ENCODE measurements around the gene PEDS1.
"Not testable (repeated sequence)": the region's sequence is repeated elsewhere in the genome, so short reads cannot be mapped to it uniquely, and the experiment has no call there.

Gene PEDS1

DNA sequence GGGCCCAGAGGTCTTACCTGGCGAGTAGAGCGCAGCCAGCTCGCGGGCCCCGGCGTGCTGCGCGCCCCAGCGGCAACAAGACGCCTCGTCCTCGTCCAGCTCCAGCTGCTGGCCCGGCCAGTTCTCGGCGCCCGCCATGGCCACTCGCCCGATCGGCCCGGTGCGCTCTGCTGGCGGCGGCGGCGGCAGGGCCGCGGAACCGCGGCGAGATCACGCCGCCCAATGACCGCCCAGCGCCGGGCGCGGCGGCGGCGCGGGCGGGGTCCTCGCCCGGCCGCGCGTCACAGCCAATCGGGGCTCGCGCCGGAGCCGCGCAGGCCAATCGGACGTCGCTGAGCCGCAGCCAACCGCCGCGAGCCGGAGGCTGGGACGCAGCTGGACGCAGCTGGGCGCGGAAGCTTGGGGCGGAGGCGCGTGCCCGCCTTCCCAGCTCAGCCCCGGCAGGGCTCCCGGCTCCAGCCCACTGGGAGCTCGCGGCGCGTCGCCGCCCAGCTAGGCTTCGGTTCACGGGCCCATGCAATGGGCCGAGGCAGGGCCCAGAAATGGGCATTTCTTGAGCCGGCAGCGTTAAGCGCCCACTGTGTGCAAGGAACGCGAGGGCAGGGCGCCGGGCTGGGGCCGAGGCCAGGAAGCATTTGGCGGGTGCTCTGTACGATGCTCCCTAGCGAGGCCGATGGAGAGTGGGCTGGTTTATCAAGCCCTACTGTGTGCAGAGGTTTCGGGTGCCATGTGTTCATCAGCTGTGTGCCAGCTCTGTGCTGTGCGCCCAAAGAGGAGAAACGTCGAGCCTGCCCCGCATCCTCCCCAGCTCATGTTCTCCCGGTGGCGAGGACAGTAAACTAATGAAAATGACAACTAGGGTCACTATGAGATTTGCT, at the start of gene PEDS1:
TSS of gene PEDS1 (minus strand) at position 224 of the 878 bp plus-strand sequence. CDS start at position 138, 86 bp downstream.
- DNase-seq: peak; percentile 80 to 84

DNA sequence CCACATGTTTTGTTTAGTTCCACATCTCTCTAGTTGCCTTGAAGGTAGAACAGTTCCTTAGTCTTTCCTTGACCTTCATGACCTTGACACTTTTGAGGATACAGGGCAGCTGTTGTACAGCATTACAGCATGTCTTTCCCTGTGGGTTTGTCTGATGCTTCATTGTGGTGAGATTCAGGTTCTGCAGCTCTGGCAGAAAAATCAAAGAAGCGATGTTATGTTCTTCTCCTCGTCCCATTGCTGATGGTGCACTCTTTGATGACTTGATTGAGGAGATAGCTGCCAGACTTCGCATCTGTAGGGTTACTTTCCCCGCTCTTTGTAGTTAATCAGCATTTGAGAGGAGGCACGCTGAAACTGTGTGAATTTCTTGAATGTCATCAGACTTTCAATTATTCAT, 49.2 kb upstream of the PEDS1 start:
- no peak for DNase-seq

DNA sequence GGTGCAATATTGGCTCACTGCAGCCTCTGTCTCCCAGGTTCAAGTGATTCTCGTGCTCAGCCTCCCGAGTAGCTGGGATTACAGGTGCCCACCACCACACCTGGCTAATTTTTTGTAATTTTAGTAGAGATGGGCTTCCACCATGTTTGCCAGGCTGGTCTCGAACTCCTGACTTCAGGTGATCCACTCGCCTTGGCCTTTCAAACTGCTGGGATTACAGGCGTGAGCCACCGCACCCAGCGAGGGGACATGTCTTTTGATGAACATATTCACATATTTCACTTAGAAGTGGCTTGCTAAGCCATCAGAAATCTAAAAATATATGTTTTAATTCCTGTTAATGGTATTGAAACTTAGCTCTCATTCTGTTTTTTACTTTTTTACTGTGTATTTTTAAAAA, 48.2 kb upstream of the PEDS1 start:
- not testable (repeated sequence) for DNase-seq

DNA sequence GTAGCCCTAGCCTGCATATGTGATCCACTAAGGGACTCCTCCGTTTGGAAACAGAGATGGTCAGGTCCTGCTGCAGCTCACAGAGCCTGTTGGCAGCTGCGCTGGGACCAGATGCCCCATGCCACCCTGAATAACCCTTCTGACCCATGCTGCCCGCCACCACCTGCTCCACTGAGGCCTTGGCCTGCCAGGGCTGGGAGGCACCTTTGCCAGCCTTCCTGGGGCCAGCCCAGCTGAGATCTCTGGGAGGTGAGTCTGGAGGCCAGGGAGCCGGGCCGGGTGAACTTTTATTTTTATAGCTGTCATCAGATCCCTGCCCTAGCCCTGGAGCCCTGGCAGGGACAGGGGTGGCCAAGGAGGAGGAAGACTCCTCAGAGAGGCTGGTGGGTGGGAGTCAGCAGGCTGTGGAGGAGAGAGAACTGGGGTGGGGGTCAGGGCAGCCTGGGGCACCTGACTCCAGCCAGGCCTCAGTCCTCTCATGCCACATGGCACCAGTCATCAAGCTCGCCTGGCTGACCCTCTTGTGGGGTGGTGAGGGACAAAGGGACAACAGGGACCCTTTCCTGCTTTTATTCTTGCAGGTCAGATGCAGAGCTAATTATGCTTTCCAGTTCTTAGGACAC, 47.1 kb upstream of the PEDS1 start:
- DNase-seq: no peak

DNA sequence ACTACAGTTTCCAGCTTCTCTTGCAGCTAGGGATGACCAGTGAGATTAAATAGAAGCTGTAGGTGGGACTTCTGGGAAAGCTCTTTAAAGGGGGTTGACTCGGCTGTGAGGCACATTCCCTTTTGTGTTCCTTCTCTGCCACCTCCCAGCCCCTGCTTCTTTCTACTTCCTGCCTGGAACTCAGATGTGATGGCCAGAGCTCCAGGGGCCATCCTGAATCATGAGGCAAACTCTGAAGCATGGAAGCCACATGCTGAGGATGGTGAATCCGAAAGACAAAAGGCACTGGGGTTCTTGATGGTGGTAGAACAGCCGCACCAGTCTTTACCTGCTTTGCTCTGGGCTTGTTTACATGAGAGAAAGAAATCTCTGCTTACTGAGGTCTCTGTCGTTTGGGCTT, 46.2 kb upstream of the PEDS1 start:
- DNase-seq: no peak

DNA sequence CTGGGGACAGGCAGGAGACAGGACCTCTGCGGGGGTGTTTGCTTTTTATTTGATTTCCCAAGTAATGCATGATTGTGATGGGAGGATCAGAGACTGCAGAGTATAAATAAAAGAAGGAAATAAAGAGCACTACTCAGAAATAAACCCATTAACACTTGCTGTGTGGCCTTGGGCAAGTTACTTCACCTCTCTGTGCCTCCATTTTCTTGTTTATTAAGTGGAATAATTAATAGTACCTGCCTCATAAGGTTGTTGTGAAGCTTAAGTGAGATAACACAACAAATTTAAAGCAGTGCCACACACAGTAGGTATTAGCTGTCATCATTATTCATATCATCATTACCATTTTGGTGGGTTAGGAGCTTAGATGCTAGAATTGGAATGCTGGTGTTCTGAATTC, 45.2 kb upstream of the PEDS1 start:
- DNase-seq: no peak

DNA sequence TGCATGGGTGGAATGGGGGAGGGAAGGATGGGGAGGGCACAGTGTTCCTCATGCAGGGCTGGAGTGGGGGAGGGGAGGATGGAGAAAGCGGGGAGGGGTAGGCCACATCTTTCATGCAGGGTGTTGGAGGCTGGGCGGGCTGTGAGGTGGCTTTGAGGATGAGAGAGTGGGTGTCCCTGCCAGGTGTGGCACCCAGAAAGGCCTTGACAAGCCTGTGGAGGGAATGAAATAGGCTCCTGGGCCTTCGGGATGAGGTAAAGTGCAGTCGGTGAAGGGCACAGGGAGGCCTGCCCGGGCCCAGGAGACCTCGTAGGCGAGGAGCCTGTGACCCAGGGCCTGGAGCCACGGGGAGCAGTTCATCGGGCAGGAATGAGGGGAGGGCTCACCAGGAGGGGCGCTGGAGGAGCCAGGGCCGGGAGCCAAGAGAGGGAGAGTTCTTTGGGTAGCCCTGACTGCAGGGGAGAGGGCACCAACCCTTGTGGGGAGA, 44.7 kb upstream of the PEDS1 start:
- DNase-seq: no peak

DNA sequence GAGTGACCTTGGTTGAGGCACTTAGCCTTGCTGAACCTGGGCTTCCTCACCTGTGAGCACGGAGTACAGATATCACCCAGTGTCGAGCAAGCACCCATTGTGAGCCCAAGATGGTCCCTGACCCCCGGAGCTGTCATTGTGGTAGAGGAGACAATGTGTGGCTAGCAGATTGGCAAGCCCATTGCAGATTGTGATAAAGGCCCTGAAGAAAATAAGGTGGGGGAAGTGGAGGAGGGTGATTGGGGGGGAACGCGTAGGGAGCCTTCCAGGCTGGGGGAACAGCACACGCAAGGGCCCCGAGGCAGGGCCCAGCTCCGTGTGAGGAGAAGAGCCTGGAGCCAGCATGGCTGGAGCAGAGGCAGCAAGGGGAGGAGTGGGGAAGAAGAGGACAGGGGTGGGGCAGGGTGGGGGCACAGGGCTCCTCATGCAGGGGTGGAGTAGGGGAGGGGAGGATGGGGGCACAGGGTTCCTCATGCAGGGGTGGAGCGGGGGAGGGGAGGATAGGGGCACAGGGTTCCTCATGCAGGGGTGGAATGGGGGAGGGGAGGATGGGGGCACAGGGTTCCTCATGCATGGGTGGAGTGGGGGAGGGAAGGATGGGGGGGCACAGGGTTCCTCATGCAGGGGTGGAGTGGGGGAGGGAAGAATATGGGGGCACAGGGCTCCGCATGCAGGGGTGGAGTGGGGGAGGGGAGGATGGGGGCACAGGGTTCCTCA, 44.1 kb upstream of the PEDS1 start:
- DNase-seq: no peak

DNA sequence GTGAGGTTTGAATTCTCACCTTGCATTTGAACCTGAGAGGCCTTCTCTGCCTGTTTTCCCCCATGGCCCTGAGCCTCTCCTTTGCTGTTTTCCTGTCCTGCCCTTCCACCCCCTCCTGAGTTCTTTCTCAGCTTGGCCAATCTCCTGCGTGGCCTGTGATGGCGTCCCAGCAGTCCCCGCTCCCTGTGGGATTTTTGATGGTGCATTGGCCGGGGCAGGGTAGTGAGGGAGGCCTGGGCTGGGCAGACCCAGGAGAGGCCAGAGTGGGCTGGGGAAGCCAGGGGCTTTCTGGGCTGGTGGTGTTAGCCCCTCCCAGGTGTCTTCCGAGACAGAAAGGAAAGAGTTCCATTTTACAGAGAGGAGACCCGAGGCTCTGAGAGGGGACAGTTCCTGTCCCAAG, 43.4 kb upstream of the PEDS1 start:
- no peak for DNase-seq

DNA sequence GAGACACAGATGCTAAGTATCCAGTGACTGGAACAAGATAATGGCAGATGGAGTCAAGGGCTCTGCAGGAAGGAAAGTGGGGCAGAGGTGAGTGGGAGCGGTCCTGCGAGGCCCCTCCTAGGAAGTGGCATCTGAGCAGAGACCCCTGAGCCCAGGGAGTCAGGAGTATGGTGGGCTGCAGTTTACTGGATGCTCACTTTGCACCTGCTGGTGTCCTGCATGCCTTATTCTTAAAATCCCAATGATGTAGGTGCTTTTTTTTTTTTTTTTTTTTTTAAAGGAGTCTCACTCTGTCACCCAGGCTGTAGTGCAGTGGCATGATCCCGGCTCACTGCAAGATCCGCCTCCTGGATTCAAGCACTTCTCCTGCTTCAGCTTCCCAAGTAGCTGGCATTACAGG, 42.7 kb upstream of the PEDS1 start:
- no peak for DNase-seq

DNA sequence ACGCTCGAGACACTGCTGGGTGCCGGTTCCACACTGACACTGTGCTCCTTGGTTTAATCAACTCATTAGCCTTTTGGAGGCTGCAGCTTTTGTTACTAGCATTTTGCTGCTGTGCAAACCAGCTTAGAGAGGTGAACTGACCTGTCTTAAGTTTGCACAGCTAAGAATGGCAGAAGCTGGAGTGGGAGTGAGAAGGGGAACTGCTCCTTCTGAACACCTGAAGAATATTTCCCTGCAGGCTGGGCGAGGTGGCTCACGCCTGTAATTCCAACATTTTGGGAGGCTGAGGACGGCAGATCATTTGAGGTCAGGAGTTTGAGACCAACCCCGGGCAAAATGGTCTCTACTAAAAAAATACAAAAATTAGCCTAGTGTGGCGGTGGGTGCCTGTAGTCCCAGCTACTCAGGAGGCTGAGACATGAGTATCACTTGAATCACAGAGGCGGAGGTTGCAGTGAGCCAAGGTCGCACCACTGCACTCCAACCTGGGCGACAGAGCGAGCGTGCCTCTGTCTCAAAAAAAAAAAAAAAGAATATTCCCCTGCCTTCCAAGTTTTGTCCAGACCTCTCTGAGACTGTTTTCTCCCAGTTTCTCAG, 42.1 kb upstream of the PEDS1 start:
- no peak for DNase-seq

DNA sequence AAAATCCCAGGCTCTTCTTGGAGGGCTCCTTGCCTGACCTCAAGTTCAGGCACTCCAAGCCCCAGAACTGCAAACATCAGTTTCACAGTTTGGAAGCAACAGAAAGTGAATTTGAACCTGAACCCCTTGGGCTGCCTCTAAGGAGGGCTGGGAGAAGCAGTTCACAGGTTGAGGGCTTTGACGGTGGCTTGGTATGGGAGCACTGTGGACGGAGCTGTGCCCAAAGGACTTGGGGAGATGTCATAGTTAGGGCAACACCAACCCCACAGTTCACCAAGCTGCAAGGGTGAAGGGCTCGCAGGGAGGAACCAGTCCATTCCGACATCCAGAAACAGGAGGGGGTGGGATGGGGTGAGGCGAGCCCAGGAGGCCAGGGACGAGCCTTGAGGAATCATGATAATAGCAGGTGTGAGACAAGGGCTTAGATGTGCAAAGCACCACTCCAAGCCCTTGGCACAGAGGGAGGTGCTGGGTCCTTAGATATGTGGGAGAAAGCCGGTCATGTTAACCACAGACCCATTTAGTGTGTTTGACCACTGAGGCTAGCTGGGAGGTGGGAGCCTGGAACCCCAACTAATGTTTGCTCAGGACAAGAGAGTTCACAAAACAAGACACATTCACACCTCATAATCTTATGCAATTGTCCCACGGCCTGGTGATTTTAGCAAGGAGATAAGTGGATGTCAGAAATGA, 41.5 kb upstream of the PEDS1 start:
- DNase-seq: no peak

DNA sequence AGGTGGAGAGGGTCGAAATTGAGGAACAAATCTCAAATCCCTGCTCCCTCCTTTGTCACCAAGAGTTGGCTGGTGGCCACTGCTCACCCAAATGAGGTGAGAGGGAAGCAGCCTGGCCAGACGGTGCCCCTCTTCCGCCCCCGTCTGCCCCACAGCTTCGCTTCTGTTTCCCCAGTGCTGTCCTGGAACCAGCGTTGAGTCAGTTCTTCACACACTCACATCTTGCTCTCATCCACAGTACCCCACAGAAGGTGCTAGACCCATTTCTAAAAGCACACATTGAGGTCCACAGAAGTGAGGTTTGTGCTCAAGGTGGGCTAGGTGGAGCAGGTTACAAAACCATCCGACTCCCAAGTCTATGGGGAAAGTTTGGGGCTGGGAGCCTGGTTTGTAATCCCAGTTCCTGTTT, 40.9 kb upstream of the PEDS1 start:
- no peak for DNase-seq

DNA sequence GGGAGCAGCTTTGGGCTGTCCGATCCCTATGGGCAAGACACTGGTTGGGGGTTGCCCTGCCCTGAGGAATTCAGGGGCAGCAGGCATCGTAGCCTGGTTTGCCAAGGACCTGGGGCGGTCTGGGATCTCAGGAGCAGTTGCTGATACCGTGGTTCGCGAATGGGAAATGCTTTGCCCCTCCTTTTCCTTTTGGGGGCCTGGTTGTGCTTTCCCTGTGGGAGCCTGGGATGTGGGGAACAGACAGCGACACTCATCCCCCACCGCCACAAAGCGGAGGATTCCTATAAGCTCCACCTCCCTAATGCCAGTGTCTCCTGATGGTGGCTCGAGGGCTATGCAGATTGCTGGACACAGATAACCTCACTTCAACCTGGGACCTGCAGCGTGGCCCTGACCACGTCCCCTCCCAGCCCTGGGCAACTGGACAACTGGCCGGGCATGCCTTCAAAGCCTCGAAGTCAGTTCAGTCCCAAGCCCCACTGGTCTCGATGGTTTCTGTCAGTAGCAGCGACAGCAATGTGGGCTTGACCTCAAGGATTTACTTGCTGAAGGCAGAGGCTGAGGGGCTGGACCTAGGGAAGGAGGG, 40.4 kb upstream of the PEDS1 start:
- no peak for DNase-seq

DNA sequence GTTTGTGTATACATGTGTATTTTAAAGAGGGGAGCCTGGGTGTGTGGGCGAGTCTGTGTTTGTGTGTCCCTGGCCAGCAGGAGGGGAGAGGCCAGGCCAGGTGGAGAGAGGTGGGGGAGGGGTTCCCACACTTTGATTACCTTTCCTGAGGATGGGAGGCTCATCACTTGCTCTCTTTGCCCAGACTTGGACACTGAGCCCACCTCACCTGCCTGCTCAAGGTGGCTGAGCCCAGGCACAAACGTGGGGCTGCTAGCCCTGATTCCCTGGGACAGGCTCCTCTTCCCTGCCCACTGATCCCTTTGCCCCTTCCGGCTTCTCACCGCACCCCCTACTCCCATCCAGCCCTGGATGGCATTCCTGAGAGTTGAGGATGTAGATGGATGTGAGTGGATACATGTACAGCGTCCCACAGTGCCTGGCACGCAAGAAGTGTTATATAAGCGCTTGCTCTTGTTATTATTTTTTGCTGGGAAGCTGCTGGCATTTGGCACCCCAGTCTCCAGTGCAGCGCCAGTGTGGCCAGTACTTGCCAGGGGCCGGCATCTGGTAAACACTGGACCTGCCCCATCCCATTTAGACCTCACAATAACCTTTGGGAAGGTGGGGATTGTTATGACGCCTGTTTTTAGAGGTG, 39.8 kb upstream of the PEDS1 start:
- no peak for DNase-seq

DNA sequence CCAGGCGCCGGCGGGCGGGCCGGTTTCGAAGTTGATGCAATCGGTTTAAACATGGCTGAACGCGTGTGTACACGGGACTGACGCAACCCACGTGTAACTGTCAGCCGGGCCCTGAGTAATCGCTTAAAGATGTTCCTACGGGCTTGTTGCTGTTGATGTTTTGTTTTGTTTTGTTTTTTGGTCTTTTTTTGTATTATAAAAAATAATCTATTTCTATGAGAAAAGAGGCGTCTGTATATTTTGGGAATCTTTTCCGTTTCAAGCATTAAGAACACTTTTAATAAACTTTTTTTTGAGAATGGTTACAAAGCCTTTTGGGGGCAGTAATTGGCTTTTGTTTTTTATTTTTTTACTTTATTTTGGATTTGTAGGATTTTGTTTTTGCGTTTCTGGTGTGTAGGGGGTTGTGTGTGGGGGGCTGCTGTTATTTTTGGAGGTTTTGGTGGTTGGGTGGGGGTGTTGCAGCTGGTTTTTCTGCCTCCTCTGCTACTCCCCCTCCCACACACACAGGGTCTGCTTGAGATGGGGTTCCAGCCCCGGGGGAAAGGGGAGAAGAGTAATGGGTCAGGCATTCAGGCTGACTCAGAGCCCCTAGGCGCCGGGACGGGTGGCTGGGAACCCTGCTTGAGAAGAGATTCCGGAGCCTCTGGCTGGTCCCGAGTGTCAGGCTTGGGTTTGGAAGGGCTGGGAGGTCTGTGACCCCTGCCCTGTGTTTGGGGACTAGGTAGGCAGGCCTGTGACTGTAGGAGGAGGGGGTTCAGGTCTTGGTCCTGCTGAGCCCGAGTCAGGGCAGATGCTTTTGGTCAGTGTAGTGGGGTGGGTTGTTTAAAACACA, 39.1 kb upstream of the PEDS1 start:
- peak in 1 of 2 donors; percentile 53 for DNase-seq

DNA sequence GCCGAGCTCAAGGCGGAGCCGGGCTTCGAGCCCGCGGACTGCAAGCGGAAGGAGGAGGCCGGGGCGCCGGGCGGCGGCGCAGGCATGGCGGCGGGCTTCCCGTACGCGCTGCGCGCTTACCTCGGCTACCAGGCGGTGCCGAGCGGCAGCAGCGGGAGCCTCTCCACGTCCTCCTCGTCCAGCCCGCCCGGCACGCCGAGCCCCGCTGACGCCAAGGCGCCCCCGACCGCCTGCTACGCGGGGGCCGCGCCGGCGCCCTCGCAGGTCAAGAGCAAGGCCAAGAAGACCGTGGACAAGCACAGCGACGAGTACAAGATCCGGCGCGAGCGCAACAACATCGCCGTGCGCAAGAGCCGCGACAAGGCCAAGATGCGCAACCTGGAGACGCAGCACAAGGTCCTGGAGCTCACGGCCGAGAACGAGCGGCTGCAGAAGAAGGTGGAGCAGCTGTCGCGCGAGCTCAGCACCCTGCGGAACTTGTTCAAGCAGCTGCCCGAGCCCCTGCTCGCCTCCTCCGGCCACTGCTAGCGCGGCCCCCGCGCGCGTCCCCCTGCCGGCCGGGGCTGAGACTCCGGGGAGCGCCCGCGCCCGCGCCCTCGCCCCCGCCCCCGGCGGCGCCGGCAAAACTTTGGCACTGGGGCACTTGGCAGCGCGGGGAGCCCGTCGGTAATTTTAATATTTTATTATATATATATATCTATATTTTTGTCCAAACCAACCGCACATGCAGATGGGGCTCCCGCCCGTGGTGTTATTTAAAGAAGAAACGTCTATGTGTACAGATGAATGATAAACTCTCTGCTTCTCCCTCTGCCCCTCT, 38.2 kb upstream of the PEDS1 start:
- DNase-seq: no peak

DNA sequence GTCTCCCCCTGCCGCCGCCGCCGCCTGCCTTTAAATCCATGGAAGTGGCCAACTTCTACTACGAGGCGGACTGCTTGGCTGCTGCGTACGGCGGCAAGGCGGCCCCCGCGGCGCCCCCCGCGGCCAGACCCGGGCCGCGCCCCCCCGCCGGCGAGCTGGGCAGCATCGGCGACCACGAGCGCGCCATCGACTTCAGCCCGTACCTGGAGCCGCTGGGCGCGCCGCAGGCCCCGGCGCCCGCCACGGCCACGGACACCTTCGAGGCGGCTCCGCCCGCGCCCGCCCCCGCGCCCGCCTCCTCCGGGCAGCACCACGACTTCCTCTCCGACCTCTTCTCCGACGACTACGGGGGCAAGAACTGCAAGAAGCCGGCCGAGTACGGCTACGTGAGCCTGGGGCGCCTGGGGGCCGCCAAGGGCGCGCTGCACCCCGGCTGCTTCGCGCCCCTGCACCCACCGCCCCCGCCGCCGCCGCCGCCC, 37.6 kb upstream of the PEDS1 start:
- no peak for DNase-seq

DNA sequence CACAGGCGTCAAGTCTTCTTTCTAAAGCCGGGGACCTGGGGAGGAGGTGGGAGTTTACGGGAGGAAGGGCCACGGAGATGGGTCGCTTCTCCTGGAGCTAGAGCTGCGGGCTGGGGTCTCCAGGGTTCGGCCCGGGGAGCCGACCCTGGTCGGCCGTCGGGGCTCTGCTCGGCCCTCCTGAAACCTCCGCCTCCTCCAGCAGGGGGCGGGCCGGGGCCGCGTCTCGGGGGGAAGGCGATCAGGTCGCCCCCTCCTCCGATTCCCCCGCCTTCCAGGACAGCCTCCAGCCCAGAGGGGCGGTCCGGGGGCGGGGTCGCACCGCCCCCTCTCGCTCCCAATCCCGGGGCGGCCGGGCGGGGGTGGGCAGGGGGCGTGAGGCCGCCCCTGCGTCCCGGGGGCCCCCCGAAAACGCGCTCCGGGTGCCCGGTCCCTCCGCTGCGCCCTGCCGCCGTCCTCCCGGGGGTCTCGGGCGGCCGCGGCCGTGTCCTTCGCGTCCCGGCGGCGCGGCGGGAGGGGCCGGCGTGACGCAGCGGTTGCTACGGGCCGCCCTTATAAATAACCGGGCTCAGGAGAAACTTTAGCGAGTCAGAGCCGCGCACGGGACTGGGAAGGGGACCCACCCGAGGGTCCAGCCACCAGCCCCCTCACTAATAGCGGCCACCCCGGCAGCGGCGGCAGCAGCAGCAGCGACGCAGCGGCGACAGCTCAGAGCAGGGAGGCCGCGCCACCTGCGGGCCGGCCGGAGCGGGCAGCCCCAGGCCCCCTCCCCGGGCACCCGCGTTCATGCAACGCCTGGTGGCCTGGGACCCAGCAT, 36.9 kb upstream of the PEDS1 start, which contains the start of gene CEBPB:
TSS of gene CEBPB (plus strand) at position 580 of the 814 bp plus-strand sequence. CDS start at position 784, 204 bp downstream.
- peak; percentile 45 to 58 for DNase-seq
